GM23338 (cell line): ENCODE measurements around the gene CD47. TPM values are rescaled to one million over a fixed set of nuclear protein-coding genes. Genes with fewer than 3 reads are reported as not detected.

Source experiments
- ATAC-seq: fragments of 200-7000 bp; cut with Tn5 transposase; 3 replicates; pipeline ENCODE4 v1.9.1; 2020
- DNase-seq: peaks from one replicate; pipeline ENCODE4 v3.0.0-alpha.2; 2015; ENCODE audit warnings: low spot score
- H2AFZ ChIP-seq: fragments of 200-600 bp; sonication (generic); 2 replicates; pipeline ENCODE4 v1.8.0; 2016; ENCODE audit warnings: antibody characterized with exemption, mild to moderate bottlenecking, moderate library complexity
- H3F3A ChIP-seq: fragments of 200-600 bp; sonication (generic); replicated peaks from 2 replicates; pipeline ENCODE4 v1.8.0; 2017; ENCODE audit warnings: antibody characterized with exemption, mixed run types, low read depth
- H3K27ac ChIP-seq: fragments of 200-600 bp; sonication (generic); 2 replicates; pipeline ENCODE4 v1.6.1; 2016; ENCODE audit warnings: low read depth
- H3K27me3 ChIP-seq: fragments of 200-600 bp; sonication (generic); 2 replicates; pipeline ENCODE4 v1.8.0; 2016; ENCODE audit warnings: mild to moderate bottlenecking, mixed run types, moderate library complexity; ENCODE audit not compliant: insufficient read depth
- H3K36me3 ChIP-seq: fragments of 200-600 bp; sonication (generic); 2 replicates; pipeline ENCODE4 v1.8.0; 2016; ENCODE audit warnings: mild to moderate bottlenecking; ENCODE audit not compliant: insufficient read depth
- H3K4me1 ChIP-seq: fragments of 200-600 bp; sonication (generic); 2 replicates; pipeline ENCODE4 v1.8.0; 2016; ENCODE audit warnings: mild to moderate bottlenecking, moderate library complexity; ENCODE audit not compliant: insufficient read depth
- H3K4me2 ChIP-seq: fragments of 200-600 bp; sonication (generic); 2 replicates; pipeline ENCODE4 v1.7.1; 2017; ENCODE audit warnings: mixed run types
- H3K4me3 ChIP-seq: fragments of 200-600 bp; sonication (generic); 2 replicates; pipeline ENCODE4 v1.6.1; 2016; ENCODE audit warnings: mixed run types
- H3K79me2 ChIP-seq: fragments of 200-600 bp; sonication (generic); replicated peaks from 2 replicates; pipeline ENCODE4 v1.8.0; 2017; ENCODE audit warnings: mild to moderate bottlenecking; ENCODE audit not compliant: insufficient read depth
- H3K9me2 ChIP-seq: fragments of 200-600 bp; sonication (generic); 2 replicates; pipeline ENCODE4 v1.8.0; 2017; ENCODE audit not compliant: insufficient read depth
- H4K20me1 ChIP-seq: fragments of 200-600 bp; sonication (generic); replicated peaks from 2 replicates; pipeline ENCODE4 v1.8.0; 2017; ENCODE audit warnings: mild to moderate bottlenecking; ENCODE audit not compliant: insufficient read depth
- H3K27ac Mint-ChIP-seq: 2 replicates; pipeline ENCODE4 v1.8.0; 2020; ENCODE audit warnings: inconsistent platforms, mild to moderate bottlenecking, moderate library complexity, mixed read lengths
- H3K27me3 Mint-ChIP-seq: 3 replicates; pipeline ENCODE4 v1.8.0; 2022; ENCODE audit warnings: low read depth, mild to moderate bottlenecking, moderate library complexity, mixed read lengths, inconsistent platforms; ENCODE audit not compliant: insufficient read depth, poor library complexity
- H3K36me3 Mint-ChIP-seq: 3 replicates; pipeline ENCODE4 v1.8.0; 2021; ENCODE audit warnings: low read depth, mild to moderate bottlenecking, inconsistent platforms, moderate library complexity, mixed read lengths
- H3K4me1 Mint-ChIP-seq: 3 replicates; pipeline ENCODE4 v1.8.0; 2020; ENCODE audit warnings: mild to moderate bottlenecking, inconsistent platforms, mixed read lengths
- H3K4me3 Mint-ChIP-seq: 3 replicates; pipeline ENCODE4 v1.8.0; 2021; ENCODE audit warnings: moderate library complexity, mild to moderate bottlenecking, inconsistent platforms, mixed read lengths
- H3K9me3 Mint-ChIP-seq: 3 replicates; pipeline ENCODE4 v1.8.0; 2020; ENCODE audit warnings: moderate library complexity, mild to moderate bottlenecking, inconsistent platforms, mixed read lengths
- CREB1 ChIP-seq: fragments of 250-450 bp; sonication (Bioruptor Pico); IDR thresholded peaks from 2 replicates; pipeline ENCODE4 v1.5.0; 2020; ENCODE audit warnings: low read depth, mild to moderate bottlenecking, moderate library complexity
- EZH2phosphoT487 ChIP-seq: fragments of 200-600 bp; sonication (generic); IDR thresholded peaks from one replicate; pipeline ENCODE4 v1.8.1; 2018; ENCODE audit warnings: antibody characterized with exemption; ENCODE audit not compliant: unreplicated experiment
- JUNB ChIP-seq: IDR thresholded peaks from one replicate; pipeline ENCODE4 v1.6.1; 2016; ENCODE audit warnings: antibody characterized with exemption; ENCODE audit not compliant: unreplicated experiment
- NANOG ChIP-seq: IDR thresholded peaks from 2 replicates; pipeline ENCODE4 v1.6.1; 2016; ENCODE audit warnings: antibody characterized with exemption, borderline replicate concordance
- POLR2AphosphoS5 ChIP-seq: IDR thresholded peaks from 2 replicates; pipeline ENCODE4 v1.6.1; 2016; ENCODE audit warnings: antibody characterized with exemption, low read depth
- STAT1 ChIP-seq: IDR thresholded peaks from one replicate; pipeline ENCODE4 v1.6.1; 2016; ENCODE audit warnings: antibody characterized with exemption; ENCODE audit not compliant: unreplicated experiment
- ZNF114 ChIP-seq: fragments of 250-450 bp; sonication (Bioruptor Pico); IDR thresholded peaks from 2 replicates; pipeline ENCODE4 v1.5.0; 2020; ENCODE audit warnings: mild to moderate bottlenecking, moderate library complexity
- ZNF331 ChIP-seq: fragments of 250-450 bp; sonication (Bioruptor Pico); IDR thresholded peaks from 2 replicates; pipeline ENCODE4 v1.5.0; 2020; ENCODE audit warnings: low read depth, mild to moderate bottlenecking, moderate library complexity
- polyA plus RNA-seq: library from polyadenylated mRNA; unstranded; fragments of >200 nt; fragmentation: Nextera tagmentation; extraction: Ambion mirVana; gene quantifications from 2 replicates; pipeline ENCODE4 v1.2.1, GENCODE V29; 2016
- total RNA-seq: library from RNA; depleted of rRNA; stranded (reverse); fragments of >200 nt; shearing (Covaris generic); gene quantifications from 2 replicates; pipeline ENCODE4 v1.2.3, GENCODE V29; 2014
- TF ChIP-seq, protein P1 (sequence below): IDR thresholded peaks from one replicate; pipeline ENCODE4 v1.6.1; 2018; ENCODE audit warnings: antibody characterized with exemption; ENCODE audit not compliant: unreplicated experiment
- TF ChIP-seq, protein P2 (sequence below): fragments of 250-450 bp; sonication (Bioruptor Pico); IDR thresholded peaks from 2 replicates; pipeline ENCODE4 v1.5.0; 2020; ENCODE audit warnings: mild to moderate bottlenecking, moderate library complexity
- TF ChIP-seq, protein P3 (sequence below), 2 experiments: fragments of 200-600 bp in 1 of 2; sonication (generic) in 1 of 2; conservative IDR thresholded peaks; 2 replicates each; pipeline versions ENCODE4 v1.5.1 to v1.6.1; 2016 to 2017; ENCODE audit warnings: antibody characterized with exemption in 2 of 2, low read depth in 2 of 2, mild to moderate bottlenecking in 2 of 2, moderate library complexity in 1 of 2
- TF ChIP-seq, protein P4 (sequence below): IDR thresholded peaks from 2 replicates; pipeline ENCODE4 v1.6.1; 2016; ENCODE audit warnings: antibody characterized with exemption

Gene CD47
- total and polyA plus RNA-seq, 2 experiments from 2014 or later = 22.1 to 26.9 TPM

DNA sequence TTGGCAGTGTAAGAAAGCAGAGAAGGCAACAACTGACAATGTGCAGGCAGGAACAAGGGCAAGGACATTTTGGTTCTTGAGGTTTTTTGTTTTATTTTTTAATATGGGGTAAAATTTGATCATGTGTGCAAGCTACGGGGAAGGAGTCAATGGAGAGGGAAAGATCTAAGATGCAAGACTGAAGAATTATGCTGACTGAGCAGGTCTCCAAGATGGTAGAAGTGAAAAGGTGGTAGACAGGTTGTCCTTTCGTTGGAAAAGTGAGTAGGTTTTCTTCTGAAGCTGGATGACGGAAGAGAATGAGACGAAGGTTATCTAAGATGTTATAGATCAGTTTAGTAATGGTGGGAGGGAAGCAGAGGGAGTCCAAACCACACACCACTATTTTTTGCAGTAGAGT is 4.2 kb downstream of the CD47 start:
- Histone ChIP-seq H3K4me1 (no peaks in the 10 kb centered on the region), H3F3A (no peaks in the 10 kb centered on the region), H3K4me2 (no peak overlapping the region), H3K4me3 (no peak overlapping the region), H3K79me2 (no peaks in the 10 kb centered on the region; the same call in none of the 2 replicates), H3K27ac (no peak overlapping the region), H3K27me3 (peaks cover 21% of the 10 kb centered on the region), H3K9me2 (no peaks in the 10 kb centered on the region), H2AFZ (no peak overlapping the region), H3K36me3 (no peaks in the 10 kb centered on the region), H4K20me1 (no peaks in the 10 kb centered on the region)
- Mint-ChIP-seq H3K36me3 (no peaks in the 10 kb centered on the region; the same call in 2 of the 3 replicates), H3K27ac (no peak overlapping the region), H3K27me3 (peaks cover 10% of the 10 kb centered on the region), H3K4me1 (peaks cover 2% of the 10 kb centered on the region; the same call in 1 of the 3 replicates), H3K4me3 (no peak overlapping the region), H3K9me3 (peaks cover 2% of the 10 kb centered on the region; the same call in 1 of the 3 replicates)
- no peak for DNase-seq
- TF ChIP-seq NANOG (no peak), ZNF331 (CRISPR knock-in tag) (no peak), EZH2phosphoT487 (no peak), CREB1 (CRISPR knock-in tag) (no peak), JUNB (no peak), ZNF114 (CRISPR knock-in tag) (no peak), STAT1 (no peak), POLR2AphosphoS5 (no peak)
- TF ChIP-seq, protein P1, sequence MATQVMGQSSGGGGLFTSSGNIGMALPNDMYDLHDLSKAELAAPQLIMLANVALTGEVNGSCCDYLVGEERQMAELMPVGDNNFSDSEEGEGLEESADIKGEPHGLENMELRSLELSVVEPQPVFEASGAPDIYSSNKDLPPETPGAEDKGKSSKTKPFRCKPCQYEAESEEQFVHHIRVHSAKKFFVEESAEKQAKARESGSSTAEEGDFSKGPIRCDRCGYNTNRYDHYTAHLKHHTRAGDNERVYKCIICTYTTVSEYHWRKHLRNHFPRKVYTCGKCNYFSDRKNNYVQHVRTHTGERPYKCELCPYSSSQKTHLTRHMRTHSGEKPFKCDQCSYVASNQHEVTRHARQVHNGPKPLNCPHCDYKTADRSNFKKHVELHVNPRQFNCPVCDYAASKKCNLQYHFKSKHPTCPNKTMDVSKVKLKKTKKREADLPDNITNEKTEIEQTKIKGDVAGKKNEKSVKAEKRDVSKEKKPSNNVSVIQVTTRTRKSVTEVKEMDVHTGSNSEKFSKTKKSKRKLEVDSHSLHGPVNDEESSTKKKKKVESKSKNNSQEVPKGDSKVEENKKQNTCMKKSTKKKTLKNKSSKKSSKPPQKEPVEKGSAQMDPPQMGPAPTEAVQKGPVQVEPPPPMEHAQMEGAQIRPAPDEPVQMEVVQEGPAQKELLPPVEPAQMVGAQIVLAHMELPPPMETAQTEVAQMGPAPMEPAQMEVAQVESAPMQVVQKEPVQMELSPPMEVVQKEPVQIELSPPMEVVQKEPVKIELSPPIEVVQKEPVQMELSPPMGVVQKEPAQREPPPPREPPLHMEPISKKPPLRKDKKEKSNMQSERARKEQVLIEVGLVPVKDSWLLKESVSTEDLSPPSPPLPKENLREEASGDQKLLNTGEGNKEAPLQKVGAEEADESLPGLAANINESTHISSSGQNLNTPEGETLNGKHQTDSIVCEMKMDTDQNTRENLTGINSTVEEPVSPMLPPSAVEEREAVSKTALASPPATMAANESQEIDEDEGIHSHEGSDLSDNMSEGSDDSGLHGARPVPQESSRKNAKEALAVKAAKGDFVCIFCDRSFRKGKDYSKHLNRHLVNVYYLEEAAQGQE = no peak
- TF ChIP-seq, protein P2, sequence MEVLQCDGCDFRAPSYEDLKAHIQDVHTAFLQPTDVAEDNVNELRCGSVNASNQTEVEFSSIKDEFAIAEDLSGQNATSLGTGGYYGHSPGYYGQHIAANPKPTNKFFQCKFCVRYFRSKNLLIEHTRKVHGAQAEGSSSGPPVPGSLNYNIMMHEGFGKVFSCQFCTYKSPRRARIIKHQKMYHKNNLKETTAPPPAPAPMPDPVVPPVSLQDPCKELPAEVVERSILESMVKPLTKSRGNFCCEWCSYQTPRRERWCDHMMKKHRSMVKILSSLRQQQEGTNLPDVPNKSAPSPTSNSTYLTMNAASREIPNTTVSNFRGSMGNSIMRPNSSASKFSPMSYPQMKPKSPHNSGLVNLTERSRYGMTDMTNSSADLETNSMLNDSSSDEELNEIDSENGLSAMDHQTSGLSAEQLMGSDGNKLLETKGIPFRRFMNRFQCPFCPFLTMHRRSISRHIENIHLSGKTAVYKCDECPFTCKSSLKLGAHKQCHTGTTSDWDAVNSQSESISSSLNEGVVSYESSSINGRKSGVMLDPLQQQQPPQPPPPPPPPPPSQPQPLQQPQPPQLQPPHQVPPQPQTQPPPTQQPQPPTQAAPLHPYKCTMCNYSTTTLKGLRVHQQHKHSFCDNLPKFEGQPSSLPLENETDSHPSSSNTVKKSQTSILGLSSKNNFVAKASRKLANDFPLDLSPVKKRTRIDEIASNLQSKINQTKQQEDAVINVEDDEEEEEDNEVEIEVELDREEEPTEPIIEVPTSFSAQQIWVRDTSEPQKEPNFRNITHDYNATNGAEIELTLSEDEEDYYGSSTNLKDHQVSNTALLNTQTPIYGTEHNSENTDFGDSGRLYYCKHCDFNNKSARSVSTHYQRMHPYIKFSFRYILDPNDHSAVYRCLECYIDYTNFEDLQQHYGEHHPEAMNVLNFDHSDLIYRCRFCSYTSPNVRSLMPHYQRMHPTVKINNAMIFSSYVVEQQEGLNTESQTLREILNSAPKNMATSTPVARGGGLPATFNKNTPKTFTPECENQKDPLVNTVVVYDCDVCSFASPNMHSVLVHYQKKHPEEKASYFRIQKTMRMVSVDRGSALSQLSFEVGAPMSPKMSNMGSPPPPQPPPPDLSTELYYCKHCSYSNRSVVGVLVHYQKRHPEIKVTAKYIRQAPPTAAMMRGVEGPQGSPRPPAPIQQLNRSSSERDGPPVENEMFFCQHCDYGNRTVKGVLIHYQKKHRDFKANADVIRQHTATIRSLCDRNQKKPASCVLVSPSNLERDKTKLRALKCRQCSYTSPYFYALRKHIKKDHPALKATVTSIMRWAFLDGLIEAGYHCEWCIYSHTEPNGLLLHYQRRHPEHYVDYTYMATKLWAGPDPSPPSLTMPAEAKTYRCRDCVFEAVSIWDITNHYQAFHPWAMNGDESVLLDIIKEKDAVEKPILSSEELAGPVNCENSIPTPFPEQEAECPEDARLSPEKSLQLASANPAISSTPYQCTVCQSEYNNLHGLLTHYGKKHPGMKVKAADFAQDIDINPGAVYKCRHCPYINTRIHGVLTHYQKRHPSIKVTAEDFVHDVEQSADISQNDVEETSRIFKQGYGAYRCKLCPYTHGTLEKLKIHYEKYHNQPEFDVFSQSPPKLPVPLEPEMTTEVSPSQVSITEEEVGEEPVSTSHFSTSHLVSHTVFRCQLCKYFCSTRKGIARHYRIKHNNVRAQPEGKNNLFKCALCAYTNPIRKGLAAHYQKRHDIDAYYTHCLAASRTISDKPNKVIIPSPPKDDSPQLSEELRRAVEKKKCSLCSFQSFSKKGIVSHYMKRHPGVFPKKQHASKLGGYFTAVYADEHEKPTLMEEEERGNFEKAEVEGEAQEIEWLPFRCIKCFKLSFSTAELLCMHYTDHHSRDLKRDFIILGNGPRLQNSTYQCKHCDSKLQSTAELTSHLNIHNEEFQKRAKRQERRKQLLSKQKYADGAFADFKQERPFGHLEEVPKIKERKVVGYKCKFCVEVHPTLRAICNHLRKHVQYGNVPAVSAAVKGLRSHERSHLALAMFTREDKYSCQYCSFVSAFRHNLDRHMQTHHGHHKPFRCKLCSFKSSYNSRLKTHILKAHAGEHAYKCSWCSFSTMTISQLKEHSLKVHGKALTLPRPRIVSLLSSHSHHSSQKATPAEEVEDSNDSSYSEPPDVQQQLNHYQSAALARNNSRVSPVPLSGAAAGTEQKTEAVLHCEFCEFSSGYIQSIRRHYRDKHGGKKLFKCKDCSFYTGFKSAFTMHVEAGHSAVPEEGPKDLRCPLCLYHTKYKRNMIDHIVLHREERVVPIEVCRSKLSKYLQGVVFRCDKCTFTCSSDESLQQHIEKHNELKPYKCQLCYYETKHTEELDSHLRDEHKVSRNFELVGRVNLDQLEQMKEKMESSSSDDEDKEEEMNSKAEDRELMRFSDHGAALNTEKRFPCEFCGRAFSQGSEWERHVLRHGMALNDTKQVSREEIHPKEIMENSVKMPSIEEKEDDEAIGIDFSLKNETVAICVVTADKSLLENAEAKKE (CRISPR knock-in tag) = no peak
- TF ChIP-seq, protein P3, sequence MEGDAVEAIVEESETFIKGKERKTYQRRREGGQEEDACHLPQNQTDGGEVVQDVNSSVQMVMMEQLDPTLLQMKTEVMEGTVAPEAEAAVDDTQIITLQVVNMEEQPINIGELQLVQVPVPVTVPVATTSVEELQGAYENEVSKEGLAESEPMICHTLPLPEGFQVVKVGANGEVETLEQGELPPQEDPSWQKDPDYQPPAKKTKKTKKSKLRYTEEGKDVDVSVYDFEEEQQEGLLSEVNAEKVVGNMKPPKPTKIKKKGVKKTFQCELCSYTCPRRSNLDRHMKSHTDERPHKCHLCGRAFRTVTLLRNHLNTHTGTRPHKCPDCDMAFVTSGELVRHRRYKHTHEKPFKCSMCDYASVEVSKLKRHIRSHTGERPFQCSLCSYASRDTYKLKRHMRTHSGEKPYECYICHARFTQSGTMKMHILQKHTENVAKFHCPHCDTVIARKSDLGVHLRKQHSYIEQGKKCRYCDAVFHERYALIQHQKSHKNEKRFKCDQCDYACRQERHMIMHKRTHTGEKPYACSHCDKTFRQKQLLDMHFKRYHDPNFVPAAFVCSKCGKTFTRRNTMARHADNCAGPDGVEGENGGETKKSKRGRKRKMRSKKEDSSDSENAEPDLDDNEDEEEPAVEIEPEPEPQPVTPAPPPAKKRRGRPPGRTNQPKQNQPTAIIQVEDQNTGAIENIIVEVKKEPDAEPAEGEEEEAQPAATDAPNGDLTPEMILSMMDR (conservative IDR thresholded peaks at IDR 0.05; ENCODE audit: low read depth in 2 of 2) = no peak
- TF ChIP-seq, protein P4, sequence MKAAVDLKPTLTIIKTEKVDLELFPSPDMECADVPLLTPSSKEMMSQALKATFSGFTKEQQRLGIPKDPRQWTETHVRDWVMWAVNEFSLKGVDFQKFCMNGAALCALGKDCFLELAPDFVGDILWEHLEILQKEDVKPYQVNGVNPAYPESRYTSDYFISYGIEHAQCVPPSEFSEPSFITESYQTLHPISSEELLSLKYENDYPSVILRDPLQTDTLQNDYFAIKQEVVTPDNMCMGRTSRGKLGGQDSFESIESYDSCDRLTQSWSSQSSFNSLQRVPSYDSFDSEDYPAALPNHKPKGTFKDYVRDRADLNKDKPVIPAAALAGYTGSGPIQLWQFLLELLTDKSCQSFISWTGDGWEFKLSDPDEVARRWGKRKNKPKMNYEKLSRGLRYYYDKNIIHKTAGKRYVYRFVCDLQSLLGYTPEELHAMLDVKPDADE = no peak
- ATAC-seq = no peak
